Heart left ventricle (tissue), 13 donors: Measurements from ENCODE around the gene DHH.
"Not testable (repeated sequence)": the region's sequence is repeated elsewhere in the genome, so short reads cannot be mapped to it uniquely, and the experiment has no call there.

ENCODE experiments used
- POLR2A ChIP-seq, 2 donors: fragments of 450-650 bp; IDR thresholded peaks; one replicate each; pipeline ENCODE4 v1.6.1; 2017; ENCODE audit warnings: antibody characterized with exemption in 2 of 2, mild to moderate bottlenecking in 2 of 2, moderate library complexity in 2 of 2
- TF ChIP-seq, protein P1 (sequence below), 12 donors: fragments of 200-600 bp; sonication (generic) in 4 of 12; IDR thresholded peaks; one replicate each; pipeline versions ENCODE4 v1.5.0 to v1.8.0; 2018 to 2022; ENCODE audit warnings: antibody characterized with exemption in 12 of 12, mild to moderate bottlenecking in 5 of 12
- donor health status: ischemic (EF 13 %, LVEDD 7.1; RV severe dilation, severe dysfunction).
- donor health status: DM: no; HTN: yes; CAD: no.
- donor health status: DM: no; HTN: no; CAD: no.
- donor health status: ischemic (EF 25% LVEDD 6.9; RV normal size, moderate dysfunction).
- donor health status: ischemic (EF 25% LVEDD 5.7; RV mildly dilated, moderate dysfunction).
- donor health status: ischemic (EF 35%, LVEDD 5.7; RV mildly dilated, moderate dysfunction).
- donor health status: nonischemic (EF 11% LVEDD 7.7; RV severe dilation, severe dysfunction).
- donor health status: DM: yes; HTN: yes; CAD: no.
- donor health status: PGD.
- donor health status: ischemic (EF 29% LVEDD 5.4; RV normal size, mild dysfunction).
- donor health status: nonischemic (EF 23%, LVEDD 6.1; RV moderate dilation, normal function).

DNA sequence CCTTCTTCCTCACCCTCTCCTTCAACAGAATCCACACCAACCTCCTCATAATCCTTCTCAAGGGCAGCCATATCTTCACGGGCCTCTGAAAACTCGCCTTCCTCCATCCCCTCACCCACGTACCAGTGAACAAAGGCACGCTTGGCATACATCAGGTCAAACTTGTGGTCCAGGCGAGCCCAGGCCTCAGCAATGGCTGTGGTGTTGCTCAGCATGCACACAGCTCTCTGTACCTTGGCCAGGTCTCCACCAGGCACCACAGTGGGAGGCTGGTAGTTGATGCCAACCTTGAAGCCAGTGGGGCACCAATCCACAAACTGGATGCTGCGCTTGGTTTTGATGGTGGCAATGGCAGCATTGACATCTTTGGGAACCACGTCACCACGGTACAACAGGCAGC is 33.4 kb upstream of the DHH start:
- TF ChIP-seq, protein P1, sequence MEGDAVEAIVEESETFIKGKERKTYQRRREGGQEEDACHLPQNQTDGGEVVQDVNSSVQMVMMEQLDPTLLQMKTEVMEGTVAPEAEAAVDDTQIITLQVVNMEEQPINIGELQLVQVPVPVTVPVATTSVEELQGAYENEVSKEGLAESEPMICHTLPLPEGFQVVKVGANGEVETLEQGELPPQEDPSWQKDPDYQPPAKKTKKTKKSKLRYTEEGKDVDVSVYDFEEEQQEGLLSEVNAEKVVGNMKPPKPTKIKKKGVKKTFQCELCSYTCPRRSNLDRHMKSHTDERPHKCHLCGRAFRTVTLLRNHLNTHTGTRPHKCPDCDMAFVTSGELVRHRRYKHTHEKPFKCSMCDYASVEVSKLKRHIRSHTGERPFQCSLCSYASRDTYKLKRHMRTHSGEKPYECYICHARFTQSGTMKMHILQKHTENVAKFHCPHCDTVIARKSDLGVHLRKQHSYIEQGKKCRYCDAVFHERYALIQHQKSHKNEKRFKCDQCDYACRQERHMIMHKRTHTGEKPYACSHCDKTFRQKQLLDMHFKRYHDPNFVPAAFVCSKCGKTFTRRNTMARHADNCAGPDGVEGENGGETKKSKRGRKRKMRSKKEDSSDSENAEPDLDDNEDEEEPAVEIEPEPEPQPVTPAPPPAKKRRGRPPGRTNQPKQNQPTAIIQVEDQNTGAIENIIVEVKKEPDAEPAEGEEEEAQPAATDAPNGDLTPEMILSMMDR (IDR thresholded peaks at IDR 0.05) = not testable (repeated sequence)
- not testable (repeated sequence) for TF ChIP-seq POLR2A (IDR thresholded peaks at IDR 0.05)
